Astrocyte (in vitro differentiated cells and primary cell): ENCODE measurements around the gene XPNPEP3.

Experiments
- EZH2 ChIP-seq: IDR thresholded peaks from 2 replicates; pipeline ENCODE4 v1.6.1; 2012; ENCODE audit warnings: mild to moderate bottlenecking, low read length, inconsistent platforms; ENCODE audit not compliant: insufficient read depth
- TF ChIP-seq, protein P1 (sequence below): IDR thresholded peaks from 2 replicates; pipeline ENCODE4 v1.5.1; 2011; ENCODE audit warnings: low read depth, mild to moderate bottlenecking, inconsistent platforms, low read length, moderate library complexity; ENCODE audit not compliant: insufficient read depth

DNA sequence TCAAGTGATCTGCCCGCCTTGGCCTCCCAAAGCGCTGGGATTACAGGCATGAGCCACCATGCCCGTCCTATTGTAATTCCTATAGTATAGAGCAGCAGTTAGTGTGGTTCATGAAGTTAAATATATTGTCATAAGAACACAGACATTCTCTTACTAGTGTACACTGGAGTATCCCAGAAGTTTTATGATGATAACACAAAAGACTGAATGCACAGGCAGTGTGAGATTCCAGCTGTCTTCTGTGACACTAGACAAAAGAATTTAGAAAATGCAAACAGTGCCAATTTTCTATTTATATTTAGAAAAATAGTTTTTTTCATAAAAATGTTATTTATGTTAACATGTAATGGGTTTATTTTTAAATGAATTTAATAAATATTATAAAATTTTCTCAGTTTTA, 54.8 kb downstream of the XPNPEP3 start:
- TF ChIP-seq, protein P1, sequence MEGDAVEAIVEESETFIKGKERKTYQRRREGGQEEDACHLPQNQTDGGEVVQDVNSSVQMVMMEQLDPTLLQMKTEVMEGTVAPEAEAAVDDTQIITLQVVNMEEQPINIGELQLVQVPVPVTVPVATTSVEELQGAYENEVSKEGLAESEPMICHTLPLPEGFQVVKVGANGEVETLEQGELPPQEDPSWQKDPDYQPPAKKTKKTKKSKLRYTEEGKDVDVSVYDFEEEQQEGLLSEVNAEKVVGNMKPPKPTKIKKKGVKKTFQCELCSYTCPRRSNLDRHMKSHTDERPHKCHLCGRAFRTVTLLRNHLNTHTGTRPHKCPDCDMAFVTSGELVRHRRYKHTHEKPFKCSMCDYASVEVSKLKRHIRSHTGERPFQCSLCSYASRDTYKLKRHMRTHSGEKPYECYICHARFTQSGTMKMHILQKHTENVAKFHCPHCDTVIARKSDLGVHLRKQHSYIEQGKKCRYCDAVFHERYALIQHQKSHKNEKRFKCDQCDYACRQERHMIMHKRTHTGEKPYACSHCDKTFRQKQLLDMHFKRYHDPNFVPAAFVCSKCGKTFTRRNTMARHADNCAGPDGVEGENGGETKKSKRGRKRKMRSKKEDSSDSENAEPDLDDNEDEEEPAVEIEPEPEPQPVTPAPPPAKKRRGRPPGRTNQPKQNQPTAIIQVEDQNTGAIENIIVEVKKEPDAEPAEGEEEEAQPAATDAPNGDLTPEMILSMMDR = no peak
- TF ChIP-seq EZH2 = no peak
